ENCODE measurements around the gene TRIM66.

TRIM66 gene

GRCh38 chr11:8603696-8604077 is 78.8 kb downstream of the TRIM66 start:
- Histone ChIP-seq H3K27me3 (ENCODE audit: control insufficient read depth, insufficient read depth, low read length) (no peaks in the 10 kb centered on the region), H3K4me1 (ENCODE audit: control insufficient read depth, insufficient read depth, low read length) (peaks cover 5% of the 10 kb centered on the region), H3K4me3 (ENCODE audit: low read length) (no peak overlapping the region), H3K36me3 (ENCODE audit: control insufficient read depth, insufficient read depth, low read length) (no peaks in the 10 kb centered on the region), H3K9ac (ENCODE audit: low read length) (no peak overlapping the region), H3K27ac (ENCODE audit: low read depth, low read length) (no peak overlapping the region)

- Histone ChIP-seq H3K4me3 (ENCODE audit: low read length) (no peak overlapping the region), H3K9ac (ENCODE audit: low read length) (no peak overlapping the region), H3K27ac (ENCODE audit: low read depth, low read length) (no peak overlapping the region), H3K27me3 (ENCODE audit: control insufficient read depth, insufficient read depth, low read length) (no peaks in the 10 kb centered on the region), H3K4me1 (ENCODE audit: control insufficient read depth, insufficient read depth, low read length) (peaks cover 5% of the 10 kb centered on the region), H3K36me3 (ENCODE audit: control insufficient read depth, insufficient read depth, low read length) (no peaks in the 10 kb centered on the region)
Observed at GRCh38 chr11:8601376-8602133, 80.9 kb downstream of the TRIM66 start.

- H3K27ac ChIP-seq (ENCODE audit: low read depth, low read length): no peak overlapping the region
- no peak overlapping the region for H3K9ac ChIP-seq (ENCODE audit: low read length)
- H3K4me3 ChIP-seq (ENCODE audit: low read length): no peak overlapping the region
- H3K36me3 ChIP-seq (ENCODE audit: control insufficient read depth, insufficient read depth, low read length): no peaks in the 10 kb centered on the region
- no peaks in the 10 kb centered on the region for H3K27me3 ChIP-seq (ENCODE audit: control insufficient read depth, insufficient read depth, low read length)
- H3K4me1 ChIP-seq (ENCODE audit: control insufficient read depth, insufficient read depth, low read length): peaks cover 7% of the 10 kb centered on the region
Observed at GRCh38 chr11:8598506-8598905, 84.0 kb downstream of the TRIM66 start.

- Histone ChIP-seq H3K27ac (ENCODE audit: low read depth, low read length) (no peak overlapping the region), H3K27me3 (ENCODE audit: control insufficient read depth, insufficient read depth, low read length) (no peaks in the 10 kb centered on the region), H3K4me3 (ENCODE audit: low read length) (no peak overlapping the region)
Observed at GRCh38 chr11:8597182-8597581, 85.3 kb downstream of the TRIM66 start.

DNA sequence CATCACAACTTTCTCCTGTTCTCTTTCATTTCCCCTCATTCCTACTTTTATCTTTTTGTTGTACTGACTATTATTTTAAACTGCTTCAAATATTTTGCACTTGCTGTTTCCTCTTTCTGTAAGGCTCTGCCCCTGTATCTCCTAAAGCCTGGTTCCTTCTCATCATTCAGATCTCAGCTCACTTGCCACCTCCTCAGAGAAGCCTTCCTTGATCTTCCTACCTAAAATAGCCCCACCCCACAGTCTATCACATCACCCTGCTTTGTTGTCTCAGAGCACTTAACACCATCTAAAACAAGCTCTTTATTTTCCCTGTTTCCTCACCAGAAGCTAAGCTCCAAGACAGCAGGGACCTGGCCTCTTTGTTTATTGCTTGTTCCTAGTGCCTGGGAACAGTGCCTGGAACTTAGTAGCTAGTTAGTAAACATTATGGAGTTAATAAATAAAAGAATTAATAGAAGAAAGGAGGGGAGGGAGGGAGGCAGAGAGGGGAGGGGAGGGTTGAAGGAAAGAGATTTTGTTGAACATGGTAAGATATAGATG is 85.9 kb downstream of the TRIM66 start:
- no peaks in the 10 kb centered on the region for H3K36me3 ChIP-seq (ENCODE audit: control insufficient read depth, insufficient read depth, low read length)
- H3K9ac ChIP-seq (ENCODE audit: low read length): no peak overlapping the region
- no peaks in the 10 kb centered on the region for H3K27me3 ChIP-seq (ENCODE audit: control insufficient read depth, insufficient read depth, low read length)
- H3K27ac ChIP-seq (ENCODE audit: low read depth, low read length): no peak overlapping the region
- H3K4me1 ChIP-seq (ENCODE audit: control insufficient read depth, insufficient read depth, low read length): peaks cover 7% of the 10 kb centered on the region
- H3K4me3 ChIP-seq (ENCODE audit: low read length): no peak overlapping the region

More at GRCh38 chr11:8597182-8597581, 85.3 kb downstream of the TRIM66 start:
- Histone ChIP-seq H3K4me1 (ENCODE audit: control insufficient read depth, insufficient read depth, low read length) (peaks cover 7% of the 10 kb centered on the region), H3K9ac (ENCODE audit: low read length) (no peak overlapping the region), H3K36me3 (ENCODE audit: control insufficient read depth, insufficient read depth, low read length) (no peaks in the 10 kb centered on the region)

- no peaks in the 10 kb centered on the region for H3K27me3 ChIP-seq (ENCODE audit: control insufficient read depth, insufficient read depth, low read length)
- peak within 1 kb of the TSS; percentile 71 for H3K4me3 ChIP-seq (ENCODE audit: low read length)
- H3K4me1 ChIP-seq (ENCODE audit: control insufficient read depth, insufficient read depth, low read length): peaks cover 7% of the 10 kb centered on the region
- H3K36me3 ChIP-seq (ENCODE audit: control insufficient read depth, insufficient read depth, low read length): no peaks in the 10 kb centered on the region
- peak within 1 kb of the TSS; percentile 53 for H3K27ac ChIP-seq (ENCODE audit: low read depth, low read length)
- peak within 1 kb of the TSS; percentile 10 for H3K9ac ChIP-seq (ENCODE audit: low read length)
Observed at GRCh38 chr11:8593935-8594909, 88.2 kb downstream of the TRIM66 start, which contains the start of gene STK33. TSS of gene STK33 (minus strand) at chr11:8594228. CDS start at chr11:8474905, 119,323 bp downstream.

DNA sequence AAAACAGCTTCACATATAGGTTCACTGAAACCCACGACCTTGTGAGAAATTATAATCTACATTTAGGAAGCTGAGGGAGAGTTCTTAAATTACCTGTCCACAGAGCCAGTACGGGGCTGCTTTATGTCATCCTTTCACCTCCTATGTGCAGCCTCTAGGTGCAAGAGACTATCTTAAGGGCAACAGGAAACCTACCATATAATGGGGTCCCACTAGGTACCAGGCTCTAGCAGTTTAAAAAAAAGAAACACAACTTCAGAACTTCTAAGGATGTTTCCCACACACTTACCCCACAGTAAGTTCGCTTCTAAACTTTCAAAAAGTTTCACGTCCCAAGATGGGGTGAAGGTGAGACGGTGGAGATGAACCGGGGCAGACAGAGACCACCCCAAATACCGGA is 89.0 kb downstream of the TRIM66 start:
- Histone ChIP-seq H3K27me3 (ENCODE audit: control insufficient read depth, insufficient read depth, low read length) (no peaks in the 10 kb centered on the region), H3K4me3 (ENCODE audit: low read length) (peak overlapping the region; percentile 71), H3K4me1 (ENCODE audit: control insufficient read depth, insufficient read depth, low read length) (peaks cover 7% of the 10 kb centered on the region), H3K9ac (ENCODE audit: low read length) (no peak overlapping the region), H3K36me3 (ENCODE audit: control insufficient read depth, insufficient read depth, low read length) (no peaks in the 10 kb centered on the region), H3K27ac (ENCODE audit: low read depth, low read length) (no peak overlapping the region)

- Histone ChIP-seq H3K27ac (ENCODE audit: low read depth, low read length) (no peak overlapping the region), H3K36me3 (ENCODE audit: control insufficient read depth, insufficient read depth, low read length) (no peaks in the 10 kb centered on the region), H3K4me1 (ENCODE audit: control insufficient read depth, insufficient read depth, low read length) (no peaks in the 10 kb centered on the region), H3K4me3 (ENCODE audit: low read length) (no peak overlapping the region), H3K9ac (ENCODE audit: low read length) (no peak overlapping the region), H3K27me3 (ENCODE audit: control insufficient read depth, insufficient read depth, low read length) (no peaks in the 10 kb centered on the region)
Observed at GRCh38 chr11:8587915-8588314, 94.5 kb downstream of the TRIM66 start.

DNA sequence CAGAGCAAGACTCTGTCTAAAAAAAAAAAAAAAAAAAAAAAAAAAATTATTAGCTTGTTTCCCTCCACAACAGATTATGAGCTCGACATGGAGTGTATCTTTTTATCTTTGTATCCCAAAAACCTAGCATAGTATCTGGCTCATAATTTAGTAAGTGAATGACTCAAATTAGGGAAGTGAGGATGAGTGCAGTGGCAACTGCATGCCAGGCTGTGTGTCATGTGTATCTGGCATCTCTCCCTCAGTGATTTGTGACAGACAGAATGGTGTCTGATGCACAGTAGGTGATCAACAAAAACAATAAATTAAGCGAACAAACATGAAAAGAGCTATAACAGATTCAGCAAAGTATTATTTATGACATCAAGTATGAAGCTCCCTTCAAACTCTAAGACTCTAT is 95.7 kb downstream of the TRIM66 start:
- no peaks in the 10 kb centered on the region for H3K36me3 ChIP-seq (ENCODE audit: control insufficient read depth, insufficient read depth, low read length)
- no peak overlapping the region for H3K9ac ChIP-seq (ENCODE audit: low read length)
- H3K27ac ChIP-seq (ENCODE audit: low read depth, low read length): no peak overlapping the region
- no peaks in the 10 kb centered on the region for H3K27me3 ChIP-seq (ENCODE audit: control insufficient read depth, insufficient read depth, low read length)
- no peak overlapping the region for H3K4me3 ChIP-seq (ENCODE audit: low read length)
- H3K4me1 ChIP-seq (ENCODE audit: control insufficient read depth, insufficient read depth, low read length): no peaks in the 10 kb centered on the region

DNA sequence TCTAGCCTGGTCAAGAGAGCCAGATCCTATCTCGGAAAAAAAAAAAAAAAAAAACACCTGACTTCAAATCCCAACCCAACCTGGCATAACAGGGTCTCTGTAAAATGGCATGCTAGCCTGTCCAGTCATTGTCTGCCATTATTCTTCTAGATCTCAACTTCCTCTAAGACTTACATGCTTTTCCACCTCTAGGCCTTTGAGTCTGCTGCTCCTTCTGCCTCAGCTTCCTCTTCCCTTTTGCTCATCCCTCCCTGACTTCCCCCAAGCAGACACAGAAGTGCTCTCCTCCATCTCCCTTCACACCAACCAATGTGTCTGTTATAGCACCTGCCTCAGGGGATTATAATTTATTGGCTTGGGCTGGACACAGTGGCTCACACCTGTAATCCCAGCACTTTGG is 96.3 kb downstream of the TRIM66 start:
- Histone ChIP-seq H3K27me3 (ENCODE audit: control insufficient read depth, insufficient read depth, low read length) (no peaks in the 10 kb centered on the region), H3K9ac (ENCODE audit: low read length) (no peak overlapping the region), H3K4me3 (ENCODE audit: low read length) (no peak overlapping the region), H3K27ac (ENCODE audit: low read depth, low read length) (no peak overlapping the region), H3K36me3 (ENCODE audit: control insufficient read depth, insufficient read depth, low read length) (no peaks in the 10 kb centered on the region), H3K4me1 (ENCODE audit: control insufficient read depth, insufficient read depth, low read length) (no peaks in the 10 kb centered on the region)

- H3K27ac ChIP-seq (ENCODE audit: low read depth, low read length): no peak overlapping the region
- H3K27me3 ChIP-seq (ENCODE audit: control insufficient read depth, insufficient read depth, low read length): no peaks in the 10 kb centered on the region
- no peaks in the 10 kb centered on the region for H3K36me3 ChIP-seq (ENCODE audit: control insufficient read depth, insufficient read depth, low read length)
- H3K4me3 ChIP-seq (ENCODE audit: low read length): no peak overlapping the region
- no peaks in the 10 kb centered on the region for H3K4me1 ChIP-seq (ENCODE audit: control insufficient read depth, insufficient read depth, low read length)
- no peak overlapping the region for H3K9ac ChIP-seq (ENCODE audit: low read length)
Observed at GRCh38 chr11:8584511-8584910, 98.0 kb downstream of the TRIM66 start.

DNA sequence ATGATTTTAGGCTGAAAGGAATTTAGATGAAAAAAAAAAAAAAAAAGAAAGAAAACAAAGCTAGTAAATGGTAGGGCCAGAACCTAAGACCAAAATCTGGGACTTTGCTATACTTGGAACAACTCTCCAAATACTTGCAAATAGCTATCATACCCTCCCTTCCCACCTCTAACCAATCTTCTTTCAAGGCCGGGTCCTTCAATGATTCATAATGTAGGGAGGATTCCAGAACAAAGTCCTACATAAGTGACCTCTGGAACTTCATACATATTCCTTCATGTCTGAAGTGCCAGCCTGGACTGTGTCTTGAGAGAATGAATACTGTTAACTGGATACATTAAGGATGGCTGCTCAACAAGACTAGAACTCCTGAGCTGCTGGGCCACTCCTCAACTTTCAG is 98.4 kb downstream of the TRIM66 start:
- no peaks in the 10 kb centered on the region for H3K27me3 ChIP-seq (ENCODE audit: control insufficient read depth, insufficient read depth, low read length)
- H3K27ac ChIP-seq (ENCODE audit: low read depth, low read length): no peak overlapping the region
- no peak overlapping the region for H3K9ac ChIP-seq (ENCODE audit: low read length)
- no peaks in the 10 kb centered on the region for H3K4me1 ChIP-seq (ENCODE audit: control insufficient read depth, insufficient read depth, low read length)
- no peak overlapping the region for H3K4me3 ChIP-seq (ENCODE audit: low read length)
- H3K36me3 ChIP-seq (ENCODE audit: control insufficient read depth, insufficient read depth, low read length): no peaks in the 10 kb centered on the region

Measured in rectal smooth muscle tissue (tissue), 1 donor.